NCI-H2227 (cell line): ENCODE measurements around the gene SLC24A4.

Experiments
- DNase-seq: peaks from one replicate; lab custom pipeline; 2025; ENCODE audit not compliant: unreplicated experiment; lab: John Stamatoyannopoulos, UW

SLC24A4 gene

GRCh38 chr14:92366237-92366636 is 43.3 kb downstream of the SLC24A4 start:
- no peak for DNase-seq

DNA sequence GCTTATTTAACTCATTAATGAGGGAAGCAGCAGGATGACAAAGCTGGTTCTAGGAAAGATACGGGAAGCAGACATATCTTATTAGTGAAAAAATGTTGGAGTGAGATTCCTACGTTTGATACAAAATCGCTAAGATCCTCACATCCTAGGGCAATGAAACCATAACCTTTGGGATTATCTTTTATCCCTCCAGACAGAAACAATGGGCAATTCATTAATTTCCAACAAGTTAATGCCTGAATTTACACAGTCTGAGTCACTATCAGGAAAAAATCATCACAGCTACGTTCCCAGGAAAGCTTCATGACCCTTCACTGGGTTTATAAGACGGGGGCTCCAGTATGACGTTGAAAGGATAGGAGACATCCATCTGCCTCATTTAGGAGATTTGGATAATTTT is 45.0 kb downstream of the SLC24A4 start:
- no peak for DNase-seq

DNA sequence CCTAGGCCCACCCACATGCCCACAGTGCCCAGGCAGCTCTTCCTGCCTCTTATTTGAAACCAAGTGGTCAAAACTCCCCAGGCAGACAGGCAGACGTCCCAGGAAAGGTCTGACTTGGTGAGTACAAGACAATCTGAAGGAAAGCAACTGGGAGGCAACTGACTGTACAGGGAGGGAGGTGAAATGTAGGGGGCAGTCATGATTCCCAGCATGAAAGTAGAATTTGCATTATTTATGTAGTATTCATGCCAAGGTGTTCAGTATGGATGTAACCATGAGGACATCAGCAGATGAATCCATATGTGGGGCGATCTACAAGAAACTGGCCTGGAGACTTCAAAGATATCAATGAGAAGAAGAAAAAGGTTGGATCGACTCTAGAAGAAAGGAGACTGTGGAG is 46.1 kb downstream of the SLC24A4 start:
- DNase-seq, result no peak

DNA sequence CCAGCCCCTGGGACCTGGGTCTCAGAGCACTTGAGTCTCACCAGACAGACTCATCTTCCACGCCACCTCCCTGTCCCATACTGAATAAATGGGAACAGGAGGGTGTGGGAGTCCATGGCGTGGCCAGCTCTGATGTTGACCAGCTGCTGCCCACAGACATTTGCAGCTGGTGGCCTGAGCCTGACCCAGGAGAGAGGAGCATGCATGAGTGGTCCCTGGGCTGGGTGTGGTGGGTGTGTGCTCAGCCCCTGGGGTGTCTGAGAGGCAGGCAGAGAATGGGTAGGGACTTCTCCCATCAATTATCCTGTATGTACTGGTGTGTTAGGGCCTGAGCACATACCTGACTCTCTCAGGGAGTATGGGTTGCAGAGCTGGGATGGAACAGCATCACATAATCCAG is 49.3 kb downstream of the SLC24A4 start:
- no peak for DNase-seq

GRCh38 chr14:92373336-92373735 is 50.4 kb downstream of the SLC24A4 start:
- no peak for DNase-seq

DNA sequence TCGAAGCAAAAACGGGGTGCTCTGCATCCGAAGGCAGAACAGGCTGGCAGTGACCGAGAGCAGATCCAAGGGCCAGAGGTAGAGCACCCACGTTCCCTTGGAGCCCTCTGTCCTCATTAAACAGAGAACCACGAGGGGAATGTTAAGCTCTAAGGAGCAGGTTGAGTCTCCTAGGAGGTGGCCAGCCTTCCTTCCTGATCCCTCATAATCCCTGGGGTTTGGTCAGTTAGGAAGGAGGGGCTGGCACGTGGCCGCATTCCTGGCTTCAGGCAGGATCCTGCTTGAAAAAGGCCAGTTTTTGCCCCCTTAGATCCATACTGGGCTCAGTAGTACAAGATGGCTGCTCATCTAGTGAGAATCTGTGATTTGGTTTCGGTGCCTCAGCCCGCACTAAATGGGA is 57.2 kb downstream of the SLC24A4 start:
- no peak for DNase-seq

DNA sequence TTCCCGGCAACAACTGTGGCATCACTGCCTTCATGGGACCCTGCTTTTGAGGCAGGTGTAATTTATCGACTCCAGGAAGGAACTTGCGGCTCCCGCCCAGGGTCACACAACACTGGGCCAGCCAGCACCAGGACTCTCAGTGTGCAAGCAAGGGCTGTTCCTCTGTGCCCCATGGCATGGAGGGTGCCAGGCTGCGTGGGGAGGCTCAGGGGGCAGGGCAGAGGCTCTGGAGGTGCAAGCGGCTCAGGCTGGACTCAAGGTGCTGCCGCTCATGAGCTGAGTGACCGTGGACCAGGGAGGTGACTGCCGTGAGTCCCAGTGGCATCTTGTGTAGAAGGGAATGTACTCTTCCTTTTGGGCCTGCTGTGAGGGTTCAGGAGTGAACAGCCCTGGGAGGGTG is 57.6 kb downstream of the SLC24A4 start:
- DNase-seq, result no peak

DNA sequence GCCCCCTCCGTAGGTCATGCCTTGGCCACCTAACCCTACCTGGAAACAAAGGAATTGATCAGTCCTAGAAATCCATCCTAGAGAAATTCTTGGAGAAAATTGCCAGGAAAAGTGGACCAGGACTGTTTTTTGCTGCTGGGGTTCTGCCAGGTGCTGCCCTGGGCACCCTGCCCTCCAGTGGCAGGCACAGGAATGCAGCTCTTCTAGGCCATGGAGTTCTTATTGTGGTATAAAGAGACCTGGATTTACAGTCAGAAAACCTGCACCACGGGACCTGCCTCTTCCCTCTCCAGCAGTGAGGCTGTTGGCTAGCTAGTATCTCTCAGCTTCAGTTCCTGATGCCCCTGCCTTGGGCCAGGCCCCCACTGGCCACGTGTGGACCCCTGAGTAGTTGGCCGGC is 59.7 kb downstream of the SLC24A4 start:
- DNase-seq, result no peak

- no peak for DNase-seq
Measured at GRCh38 chr14:92383805-92384204, 60.8 kb downstream of the SLC24A4 start.

DNA sequence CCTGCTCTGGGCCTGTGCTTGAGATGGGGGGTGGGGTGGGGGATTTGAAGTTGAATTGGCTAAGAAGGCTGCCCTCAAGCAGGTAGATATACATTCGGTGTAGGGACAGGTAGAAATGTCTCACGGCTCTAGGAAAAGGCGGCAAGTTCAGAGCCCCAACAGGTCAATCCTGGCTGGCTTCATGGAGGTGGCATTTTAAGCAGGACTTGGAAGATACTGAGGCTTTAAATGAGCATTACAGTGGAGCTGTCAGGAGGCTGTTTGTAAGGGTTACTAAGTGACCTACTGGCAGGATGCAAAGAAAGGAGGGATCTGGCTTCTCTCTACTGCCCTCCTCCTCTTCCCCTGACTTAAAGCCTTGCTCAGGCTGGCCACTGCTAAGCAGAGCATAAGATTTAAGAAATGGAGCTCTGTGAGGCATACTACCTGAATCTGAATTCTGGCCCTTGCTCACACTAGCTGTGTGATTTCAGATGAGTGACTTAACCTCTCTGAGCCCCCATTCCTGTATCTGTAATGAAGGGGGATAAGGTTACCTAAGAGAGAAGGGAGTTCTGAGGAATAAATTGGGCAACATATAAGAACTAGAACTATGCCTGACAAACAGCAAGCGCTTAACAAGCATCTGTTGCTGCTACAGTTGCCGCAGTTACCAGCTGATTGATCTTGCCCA is 61.6 kb downstream of the SLC24A4 start:
- DNase-seq, result no peak

GRCh38 chr14:92385561-92385960 is 62.6 kb downstream of the SLC24A4 start:
- DNase-seq, result no peak

DNA sequence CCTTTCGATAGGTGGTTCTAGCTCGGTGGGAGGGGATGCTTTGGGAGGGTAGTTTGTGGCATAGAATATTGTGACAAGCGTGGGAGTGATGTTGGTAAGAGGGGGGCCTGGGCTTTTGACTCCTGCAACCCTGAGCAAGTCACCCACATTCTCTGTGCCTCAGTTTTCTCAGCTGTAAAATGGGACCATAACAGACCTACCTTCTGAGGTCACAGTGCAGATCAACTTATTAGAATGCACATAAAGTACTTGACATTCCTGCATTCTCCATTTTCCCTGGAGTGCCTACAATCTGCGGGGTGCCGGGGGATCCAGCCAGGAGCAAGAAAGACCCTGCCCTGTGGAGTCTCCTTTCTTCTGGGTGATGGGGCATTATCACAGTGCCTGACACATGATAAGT is 63.2 kb downstream of the SLC24A4 start:
- DNase-seq, result no peak

GRCh38 chr14:92386637-92387036 is 63.7 kb downstream of the SLC24A4 start:
- no peak for DNase-seq

DNA sequence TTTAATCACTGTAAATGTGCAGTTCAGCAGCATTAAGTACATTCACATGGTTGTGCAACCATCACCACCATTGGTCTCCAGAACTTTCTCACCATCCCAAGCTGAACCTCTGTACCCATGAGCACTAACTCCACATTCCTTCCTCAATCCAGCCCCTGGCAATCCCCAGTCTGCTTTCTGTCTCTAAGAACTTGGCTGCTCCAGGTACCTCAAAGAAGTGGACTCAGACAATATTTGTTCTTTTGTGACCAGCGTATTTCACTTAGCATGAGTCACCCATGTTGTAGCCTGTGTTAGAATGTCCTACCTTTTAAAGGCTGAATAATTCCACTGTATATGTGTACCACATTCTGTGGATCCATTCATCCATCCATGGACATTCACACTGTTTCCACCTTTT is 64.6 kb downstream of the SLC24A4 start:
- DNase-seq, result no peak

- no peak for DNase-seq
Measured at GRCh38 chr14:92389598-92390158, 66.7 kb downstream of the SLC24A4 start.

- DNase-seq, result no peak
Measured at GRCh38 chr14:92391726-92392125, 68.8 kb downstream of the SLC24A4 start.

DNA sequence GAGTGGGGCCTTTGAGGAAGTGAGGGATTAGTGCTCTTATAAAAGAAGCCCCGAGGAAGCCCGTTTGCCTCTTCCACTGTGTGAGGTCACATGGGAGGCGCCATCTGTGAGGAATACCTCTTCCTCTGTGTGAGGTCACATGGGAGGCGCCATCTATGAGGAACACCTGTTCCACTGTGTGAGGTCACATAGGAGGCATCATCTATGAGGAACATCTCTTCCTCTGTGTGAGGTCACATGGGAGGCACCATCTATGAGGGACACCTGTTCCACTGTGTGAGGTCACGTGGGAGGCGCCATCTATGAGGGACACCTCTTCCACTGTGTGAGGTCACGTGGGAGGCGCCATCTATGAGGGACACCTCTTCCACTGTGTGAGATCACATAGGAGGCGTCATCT is 69.7 kb downstream of the SLC24A4 start:
- no peak for DNase-seq

DNA sequence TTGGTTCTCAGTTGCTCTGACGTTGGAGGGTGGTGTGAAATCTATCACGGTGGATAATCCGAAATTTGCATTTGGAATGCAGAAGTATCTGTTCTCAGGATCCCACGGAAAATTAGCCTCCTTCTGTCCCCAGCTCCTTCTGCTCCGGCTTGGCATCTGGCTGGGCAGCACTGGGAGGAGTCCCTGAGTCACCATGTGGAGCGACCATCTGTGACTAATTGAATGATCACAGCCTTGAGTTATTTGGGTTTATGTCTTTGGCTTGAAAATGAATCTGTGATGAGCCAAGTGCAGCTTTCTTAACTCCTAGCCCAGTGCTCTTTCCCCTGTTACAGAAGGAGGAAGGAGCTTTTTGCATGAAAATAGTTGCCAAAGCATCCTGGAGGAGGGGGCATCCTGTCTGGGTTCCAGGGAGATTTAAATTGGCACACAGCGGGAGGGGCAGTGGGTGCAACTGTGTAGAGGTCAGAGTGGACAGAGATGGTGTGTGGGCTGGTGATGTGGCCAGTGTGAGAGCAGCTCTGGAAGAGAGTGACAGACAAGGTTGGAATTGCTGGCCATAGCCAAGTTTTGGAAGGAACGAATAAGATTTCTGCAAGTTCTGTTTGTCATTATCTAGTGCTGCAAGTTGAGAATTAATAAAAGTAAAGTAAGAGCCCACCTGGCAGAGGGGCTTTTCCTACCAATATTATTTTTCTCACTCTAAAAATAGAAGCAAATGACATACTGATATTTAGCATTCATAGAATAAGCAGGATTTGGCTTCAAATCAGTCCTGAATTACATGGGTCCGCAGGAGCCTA is 74.4 kb downstream of the SLC24A4 start:
- DNase-seq, result no peak

- no peak for DNase-seq
Measured at GRCh38 chr14:92397953-92398564, 75.1 kb downstream of the SLC24A4 start.

- DNase-seq, result no peak
Measured at GRCh38 chr14:92398888-92399636, 76.1 kb downstream of the SLC24A4 start.
